GM19452 (cell line): ENCODE results near the gene PTGES3.

Experiments used
- ATAC-seq: cut with Tn5 transposase; IDR thresholded peaks from one replicate; pipeline ENCODE4 v1.9.1; 2021; ENCODE audit not compliant: unreplicated experiment

The PTGES3 gene

DNA sequence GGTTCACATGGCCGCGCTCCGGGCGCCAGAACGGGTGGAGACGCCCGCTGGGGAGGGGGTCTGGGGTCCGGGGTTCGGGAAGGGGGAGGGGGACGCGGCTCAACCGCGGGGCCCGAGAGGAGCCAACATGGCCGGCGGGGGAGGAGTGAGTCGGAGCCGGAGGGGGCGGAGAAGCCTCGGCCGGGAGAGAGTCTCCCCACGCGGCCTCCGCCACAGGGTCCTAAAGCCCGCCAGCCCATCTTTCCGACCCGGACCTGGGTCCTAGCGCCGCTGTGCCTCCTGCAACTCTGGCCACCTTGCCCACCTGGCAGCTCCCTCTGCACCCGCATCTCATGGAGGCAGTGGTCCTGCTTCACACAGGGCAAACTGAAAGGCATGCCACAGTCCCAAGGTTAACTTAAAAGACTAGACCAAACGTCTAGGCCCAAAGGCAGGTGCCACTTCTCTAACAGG is 57.9 kb downstream of the PTGES3 start, which contains the start of gene BAZ2A:
Gene BAZ2A, minus strand, starts transcription at position 147 of the 453 bp plus-strand sequence. CDS start 12,796 bp downstream, outside the sequence.
- peak; percentile 65 for ATAC-seq

DNA sequence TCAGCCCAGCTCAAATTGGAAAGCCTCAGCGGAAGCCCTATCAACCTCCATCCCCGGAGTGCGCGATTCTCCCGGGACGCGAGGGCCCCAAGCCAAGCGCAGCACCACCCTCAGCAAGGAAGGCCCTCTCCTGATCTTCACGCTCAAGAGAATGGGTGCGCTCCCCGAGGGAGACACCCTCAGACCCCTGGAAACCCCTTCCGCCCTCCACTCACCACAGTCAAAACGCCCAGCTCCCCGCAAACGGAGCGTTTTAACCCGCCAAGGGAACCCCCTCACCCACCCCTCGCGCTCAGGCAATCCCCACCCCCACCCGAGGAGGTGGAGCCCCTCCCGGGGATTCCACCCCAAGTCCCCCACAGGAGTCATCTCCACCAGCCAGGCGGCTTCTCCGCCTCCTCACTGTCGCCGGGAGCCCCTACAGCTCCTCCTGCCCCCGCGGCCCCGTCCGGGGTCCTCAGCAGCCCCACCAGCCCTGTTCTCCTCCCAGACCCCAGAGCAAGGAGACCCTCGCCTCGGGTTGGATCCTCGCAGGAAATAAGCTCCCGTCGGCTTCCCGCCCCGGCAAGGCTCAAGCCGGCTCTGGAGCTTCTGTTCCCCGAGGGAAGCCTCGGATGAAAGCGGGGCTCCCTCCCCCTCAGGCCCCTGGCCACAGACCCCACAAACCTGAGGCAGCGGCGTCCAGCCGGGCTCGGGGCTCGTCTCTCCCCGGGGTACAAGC is 58.5 kb downstream of the PTGES3 start:
- ATAC-seq = no peak

DNA sequence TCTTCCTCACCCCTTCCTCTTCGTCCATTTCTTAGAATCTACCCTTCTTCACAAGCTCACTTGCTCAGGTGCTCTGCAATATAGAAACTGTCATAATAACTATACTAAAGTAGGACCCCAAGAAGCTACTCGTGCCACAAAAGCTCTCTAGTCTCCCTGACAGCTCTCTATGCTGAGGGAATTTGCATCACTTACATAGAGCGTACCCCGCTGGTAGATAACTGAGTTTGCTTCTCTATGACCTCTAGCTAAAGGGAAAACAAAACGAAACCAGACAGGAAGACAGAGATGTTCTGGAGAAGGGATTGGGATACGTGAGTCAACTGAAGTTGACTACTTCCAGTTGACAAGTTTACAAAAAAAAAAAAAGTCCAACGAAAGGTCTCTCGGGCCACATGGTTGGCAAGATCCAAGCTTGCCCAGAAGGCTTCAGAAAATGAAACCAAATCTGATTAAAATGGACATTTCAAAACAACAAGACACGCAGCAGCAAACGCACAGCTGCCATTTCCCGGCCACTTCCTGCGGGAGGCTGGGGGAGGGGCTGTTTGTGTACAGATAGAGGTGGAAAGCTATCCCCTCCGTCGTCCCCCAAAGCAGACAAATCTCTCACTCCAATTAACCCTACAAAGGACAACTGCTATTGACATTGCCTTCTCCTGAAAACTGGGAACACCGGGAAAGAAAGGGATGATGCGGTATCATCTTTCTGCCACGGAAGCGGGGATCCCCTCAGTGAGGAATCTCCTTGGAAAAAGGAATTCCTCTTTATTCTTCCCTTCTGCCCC is 59.2 kb downstream of the PTGES3 start:
- no peak for ATAC-seq

DNA sequence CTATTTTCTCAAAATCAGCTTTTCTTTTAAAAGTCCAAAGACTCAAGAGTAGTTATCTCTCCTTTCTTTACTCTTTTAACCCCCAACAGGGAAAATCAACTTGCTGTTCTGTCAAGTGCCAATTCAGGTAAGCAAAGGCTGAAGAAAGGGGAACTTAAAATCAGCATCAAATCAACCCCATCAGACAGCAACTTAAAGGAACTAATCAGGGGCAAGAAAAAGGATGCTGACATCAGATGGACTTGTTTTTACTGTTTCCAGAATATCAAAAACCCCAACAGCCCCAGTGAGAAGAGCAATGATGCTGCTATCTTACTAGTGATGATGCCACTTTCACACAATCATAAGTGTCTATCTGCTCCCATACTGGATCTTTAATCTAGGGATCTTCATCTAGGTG is 61.4 kb downstream of the PTGES3 start:
- no peak for ATAC-seq

DNA sequence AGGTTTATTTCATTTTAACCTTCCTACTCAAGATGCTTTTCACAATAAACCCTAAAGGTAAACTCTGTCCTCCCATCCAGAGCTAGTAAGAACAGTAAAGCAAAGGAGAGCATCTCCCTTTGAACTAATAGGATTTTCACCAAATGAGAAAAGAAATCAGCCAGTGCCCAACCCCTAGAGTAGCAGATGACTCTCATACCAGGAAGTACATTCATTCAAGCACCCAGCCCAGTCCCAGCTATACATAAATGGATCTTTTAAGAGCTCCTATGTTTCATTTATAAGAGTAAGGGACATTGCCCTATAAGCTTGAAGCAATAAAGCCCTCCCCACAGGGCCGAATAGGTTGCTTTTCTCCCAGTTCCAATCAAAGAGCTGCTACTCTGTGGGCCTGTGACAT is 65.5 kb downstream of the PTGES3 start:
- no peak for ATAC-seq

DNA sequence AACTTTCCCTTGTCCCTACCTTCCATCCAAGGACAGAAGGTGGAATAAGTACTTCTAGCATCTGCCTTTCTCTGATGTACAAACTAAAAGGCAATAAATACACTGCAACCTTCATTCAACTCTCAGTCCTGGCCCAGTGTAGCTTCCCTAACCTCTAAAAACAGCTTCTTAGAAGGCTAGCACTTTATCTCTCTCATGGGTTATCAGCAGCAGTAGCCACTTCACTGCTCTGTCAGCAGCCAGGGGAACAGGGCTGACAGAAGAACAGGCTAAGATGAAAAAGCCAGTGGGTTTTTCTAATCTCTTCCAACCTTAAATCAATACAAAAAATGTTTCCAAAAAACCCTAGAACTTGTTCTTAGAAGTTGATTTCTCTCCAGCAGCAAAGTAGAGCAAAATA is 71.2 kb downstream of the PTGES3 start:
- ATAC-seq = no peak

DNA sequence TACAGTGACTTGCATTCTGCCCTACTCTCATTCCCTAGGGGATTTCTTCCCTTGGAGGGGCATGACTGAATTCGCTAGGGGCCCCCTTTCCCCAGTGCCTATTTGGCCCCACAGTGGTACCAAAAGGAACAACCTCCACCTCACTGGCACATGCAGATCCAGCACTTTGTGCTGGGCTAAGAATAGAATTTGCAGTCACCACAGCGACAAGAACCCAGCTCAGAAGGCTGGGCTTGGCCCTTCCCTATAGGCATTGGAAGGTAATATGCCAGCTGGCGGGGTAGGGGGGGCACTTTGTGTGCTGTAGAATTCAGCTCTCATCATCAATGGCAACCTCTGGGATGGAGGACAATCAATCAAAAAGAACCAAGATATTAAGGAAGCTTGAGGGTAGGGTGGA is 71.8 kb downstream of the PTGES3 start:
- ATAC-seq = no peak

DNA sequence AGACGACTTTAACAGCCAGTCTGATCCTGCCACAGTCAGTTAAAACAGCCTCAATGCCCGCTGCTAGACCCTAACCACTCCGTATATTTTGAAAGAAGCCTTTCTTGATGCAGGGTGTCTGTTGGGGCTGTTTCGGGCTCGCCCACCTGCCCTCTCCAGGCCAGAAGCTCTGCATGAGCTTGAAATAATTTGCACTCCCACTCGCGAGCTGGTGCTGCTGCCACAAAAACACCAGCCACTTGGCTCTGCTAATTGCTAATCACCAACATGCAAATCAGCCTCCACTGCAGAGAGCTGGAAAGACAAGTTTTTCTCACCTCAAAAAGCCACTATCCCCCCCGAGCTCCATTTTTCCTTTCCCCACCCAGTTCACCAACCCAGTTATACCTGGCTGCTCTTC is 73.5 kb downstream of the PTGES3 start:
- ATAC-seq = no peak
